ENCODE results near the gene SLC3A2.
A peak's percentile ranks its signal among the peaks of the same experiment; 100 is the strongest.

The SLC3A2 gene

DNA sequence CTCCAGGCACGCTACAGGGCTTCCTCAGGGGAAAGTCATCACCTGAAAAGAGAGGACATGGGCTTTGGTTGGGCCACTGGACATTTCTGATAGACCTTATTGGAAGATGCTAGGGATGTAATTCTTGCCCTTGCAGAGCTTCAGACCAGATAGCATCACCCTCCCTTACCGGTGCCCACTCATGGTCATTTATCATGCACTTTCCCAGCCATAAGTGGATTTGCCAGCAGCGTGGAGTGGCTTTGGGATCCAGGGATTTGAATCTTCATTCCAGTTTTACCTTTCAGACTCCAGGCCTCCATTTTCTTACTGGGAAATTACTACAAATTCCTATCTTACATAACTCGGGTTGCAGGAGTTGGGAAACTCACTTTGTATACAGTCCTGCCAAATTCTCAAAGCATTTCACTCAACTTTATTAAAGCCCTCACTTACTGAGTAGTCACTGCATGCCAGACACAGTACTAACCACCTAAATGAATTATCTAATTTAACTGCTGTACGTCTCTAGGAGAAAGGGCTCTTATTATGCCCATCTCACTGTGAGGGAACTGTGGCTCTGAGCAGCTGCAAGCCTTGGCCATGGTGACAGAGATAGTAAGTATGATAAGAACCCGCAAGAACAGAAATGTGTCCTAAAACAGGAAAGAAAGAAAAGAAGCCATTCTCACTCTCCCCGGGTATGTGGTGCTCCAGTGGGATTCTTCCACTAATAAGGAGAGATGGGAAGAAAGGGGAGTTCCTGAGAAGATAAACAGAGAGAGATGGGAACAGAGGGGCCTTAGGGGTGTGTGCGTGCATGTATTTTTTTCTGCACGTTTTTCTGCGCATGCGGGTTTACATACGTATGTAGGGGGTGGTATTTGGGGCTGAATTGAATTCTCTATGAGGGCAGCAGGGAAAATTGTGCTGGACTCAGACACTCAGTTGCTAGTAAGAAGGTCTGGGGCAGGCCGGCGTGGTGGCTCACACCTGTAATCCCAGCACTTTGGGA lies 30.7 kb downstream of the SLC3A2 start:
- DNase-seq, result no peak

- DNase-seq, result no peak
Observed at GRCh38 chr11:62912268-62912667, 31.6 kb downstream of the SLC3A2 start.

GRCh38 chr11:62914416-62914815 lies 33.7 kb downstream of the SLC3A2 start:
- no peak for DNase-seq

DNA sequence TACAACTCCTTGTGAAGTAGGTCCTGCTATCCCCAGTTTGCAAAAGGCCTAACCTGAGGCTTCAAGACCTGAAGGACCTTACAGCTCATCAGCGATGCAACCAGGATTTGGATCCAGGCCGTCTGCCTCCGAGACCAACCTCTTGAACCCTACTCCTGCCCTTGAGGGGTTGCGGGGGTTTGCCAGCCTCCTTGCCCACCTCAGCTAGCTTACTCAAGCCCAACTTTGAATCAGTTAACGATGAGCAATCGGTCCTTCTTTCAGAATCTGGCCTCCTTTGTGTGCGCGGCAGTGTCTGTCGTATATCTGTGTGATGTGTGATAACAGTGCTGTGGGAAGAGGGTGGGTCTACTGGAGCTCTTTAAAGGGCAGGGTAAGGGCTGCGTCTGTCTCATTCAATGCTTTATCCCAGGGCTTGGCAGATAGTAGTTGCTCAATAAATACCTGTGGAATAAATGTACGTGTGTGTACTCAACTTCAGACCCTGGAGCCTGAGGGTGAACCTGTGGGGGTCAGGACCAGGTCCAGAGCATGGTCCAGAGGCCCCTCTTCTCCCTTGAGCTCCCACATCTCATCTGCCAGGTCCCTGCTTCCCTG lies 37.3 kb downstream of the SLC3A2 start:
- DNase-seq, result no peak

DNA sequence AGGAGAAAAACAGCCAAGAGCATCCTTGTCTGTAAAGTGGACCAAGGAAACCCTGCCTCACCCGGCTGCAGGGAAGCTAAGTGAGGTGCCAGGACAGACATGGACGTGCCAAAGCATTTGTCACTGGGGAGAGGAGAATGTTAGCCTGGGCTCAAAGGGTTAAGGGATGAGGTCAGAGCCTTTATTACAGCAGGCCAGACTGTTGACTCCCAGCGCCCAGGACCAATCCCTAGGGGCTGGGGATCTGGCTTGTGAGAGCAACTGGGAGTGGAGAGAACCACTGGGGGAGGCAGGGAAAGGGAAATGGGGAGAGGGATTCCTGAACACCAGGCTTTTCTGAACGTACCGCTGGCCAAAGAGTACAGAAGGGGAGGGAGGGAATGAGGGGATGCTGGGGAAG lies 37.8 kb downstream of the SLC3A2 start:
- DNase-seq, result no peak

- no peak for DNase-seq
Observed at GRCh38 chr11:62919476-62919875, 38.8 kb downstream of the SLC3A2 start.

DNA sequence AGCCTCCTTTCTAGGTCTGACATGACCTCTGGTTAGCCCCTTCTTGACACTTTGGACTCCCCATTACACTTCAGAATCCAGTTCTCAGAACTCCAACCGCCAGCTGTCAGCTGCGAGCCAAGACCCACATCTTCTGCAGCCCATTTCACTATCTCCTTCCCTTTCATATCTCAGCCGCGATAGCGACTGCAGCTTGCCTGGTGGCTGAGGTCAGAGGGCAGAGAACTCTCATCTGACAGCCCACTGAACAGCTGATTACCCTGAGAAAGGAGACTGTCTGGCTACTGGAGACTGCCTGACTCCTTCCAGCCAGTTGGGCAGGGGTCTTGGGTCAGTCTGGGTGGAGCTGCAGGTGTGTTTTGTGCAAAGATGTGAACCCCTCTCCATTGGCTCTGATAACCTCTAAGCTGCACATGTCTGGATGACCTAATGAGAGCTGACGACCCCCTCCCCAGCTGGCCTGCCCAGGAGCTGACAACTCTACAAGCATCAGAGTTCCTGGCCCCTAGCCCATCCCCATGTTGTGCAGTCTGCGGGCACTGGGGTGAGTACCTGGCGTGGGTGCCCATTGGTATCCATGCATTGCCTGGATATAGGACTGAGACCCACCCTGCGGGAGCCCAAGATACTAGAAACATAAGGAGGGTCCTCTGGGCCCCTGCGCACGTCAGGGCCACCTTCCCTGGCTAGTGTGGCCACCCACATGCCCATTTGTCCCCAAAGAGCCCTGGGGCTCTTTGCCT lies 39.4 kb downstream of the SLC3A2 start:
- DNase-seq, result no peak

DNA sequence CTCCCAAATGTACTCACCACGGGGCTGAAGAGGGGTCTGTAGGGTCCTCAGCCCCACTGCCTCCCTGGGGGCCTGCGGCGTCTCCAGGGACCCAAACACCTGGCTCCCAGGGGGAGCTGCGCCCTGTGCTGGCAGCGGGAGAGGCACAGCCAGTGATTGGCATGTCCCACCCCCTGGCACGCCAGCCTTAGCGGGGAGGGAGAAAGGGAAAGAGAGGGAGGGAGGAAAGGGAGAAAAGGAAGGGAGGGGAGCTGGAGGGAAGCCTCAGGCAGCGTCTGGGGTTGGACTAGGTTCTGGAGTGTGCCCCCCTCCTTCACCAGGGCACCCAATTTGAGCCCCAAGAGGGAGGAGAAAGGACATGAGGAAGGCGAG lies 40.5 kb downstream of the SLC3A2 start, which contains the start of gene CHRM1:
TSS of gene CHRM1 (minus strand) at position 163 of the 372 bp plus-strand sequence. CDS start 10,263 bp downstream, outside the sequence.
- no peak for DNase-seq

GRCh38 chr11:62921573-62922188 lies 41.0 kb downstream of the SLC3A2 start:
- DNase-seq, result no peak

DNA sequence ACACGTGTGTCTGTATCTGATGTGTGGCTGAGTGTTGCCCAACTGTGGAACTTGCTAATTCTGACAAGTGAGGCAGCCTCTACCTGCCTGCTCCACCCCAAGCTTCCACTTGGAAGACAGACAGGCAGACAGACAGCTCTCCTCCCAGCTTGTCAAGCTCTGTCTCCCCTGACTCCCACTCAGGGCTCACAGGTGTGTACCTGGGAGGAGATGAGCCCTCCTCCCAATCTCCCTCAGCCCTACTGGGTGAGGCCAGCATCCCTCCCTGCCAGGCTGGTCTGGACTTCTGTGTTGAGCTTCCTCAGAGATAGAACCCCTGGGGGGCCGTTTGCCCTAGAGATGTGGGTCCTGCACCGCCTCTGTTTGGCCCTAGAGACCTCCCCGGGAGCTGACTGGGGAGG lies 41.5 kb downstream of the SLC3A2 start:
- no peak for DNase-seq

- DNase-seq, result no peak
Observed at GRCh38 chr11:62922653-62923431, 42.1 kb downstream of the SLC3A2 start.

- DNase-seq, result peak; percentile 26
Observed at GRCh38 chr11:62923601-62924411, 43.1 kb downstream of the SLC3A2 start.

DNA sequence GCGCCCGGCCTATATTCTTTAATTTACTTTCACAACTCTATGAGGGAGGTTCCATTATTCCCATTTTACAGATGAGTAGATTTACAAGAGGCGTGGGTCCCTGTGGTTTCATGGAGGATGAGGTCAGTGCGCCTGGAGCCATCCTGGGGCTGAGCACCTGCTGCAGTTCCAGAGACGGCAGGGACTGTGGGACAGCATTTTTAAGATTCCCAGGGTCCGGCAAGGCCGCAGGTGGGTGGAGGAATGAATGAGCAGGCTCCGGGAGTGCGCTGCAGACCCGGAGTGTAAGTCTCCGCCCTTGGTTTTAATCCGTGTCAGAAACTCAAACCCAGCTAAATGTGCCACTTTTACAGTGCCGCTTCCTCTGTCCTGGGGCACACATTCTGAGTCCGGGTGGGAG lies 44.6 kb downstream of the SLC3A2 start:
- DNase-seq, result no peak

GRCh38 chr11:62925745-62926679 lies 45.3 kb downstream of the SLC3A2 start:
- no peak for DNase-seq

- no peak for DNase-seq
Observed at GRCh38 chr11:62926680-62927455, 46.2 kb downstream of the SLC3A2 start.

GRCh38 chr11:62928011-62928410 lies 47.3 kb downstream of the SLC3A2 start:
- DNase-seq, result peak; percentile 66

DNA sequence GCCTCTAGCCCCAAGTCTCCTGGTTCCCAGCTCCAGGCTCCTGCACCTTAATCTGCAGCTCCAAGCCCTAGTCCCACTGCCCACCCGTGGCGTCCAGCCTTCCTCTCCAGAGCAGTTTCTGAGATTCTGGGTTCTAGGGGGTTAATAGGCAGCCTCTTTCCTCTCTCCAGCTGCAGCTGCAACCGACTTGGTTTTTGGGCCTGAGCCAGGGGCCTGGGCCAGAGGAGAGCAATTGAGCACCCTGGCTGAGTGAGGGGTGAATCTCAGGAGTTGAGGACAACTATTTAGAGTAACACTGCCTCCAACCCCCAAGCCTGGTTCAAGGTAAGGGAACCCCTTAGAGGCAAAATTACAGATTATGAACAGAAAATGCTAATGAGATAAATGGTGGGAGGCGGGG lies 49.5 kb downstream of the SLC3A2 start:
- DNase-seq, result no peak

DNA sequence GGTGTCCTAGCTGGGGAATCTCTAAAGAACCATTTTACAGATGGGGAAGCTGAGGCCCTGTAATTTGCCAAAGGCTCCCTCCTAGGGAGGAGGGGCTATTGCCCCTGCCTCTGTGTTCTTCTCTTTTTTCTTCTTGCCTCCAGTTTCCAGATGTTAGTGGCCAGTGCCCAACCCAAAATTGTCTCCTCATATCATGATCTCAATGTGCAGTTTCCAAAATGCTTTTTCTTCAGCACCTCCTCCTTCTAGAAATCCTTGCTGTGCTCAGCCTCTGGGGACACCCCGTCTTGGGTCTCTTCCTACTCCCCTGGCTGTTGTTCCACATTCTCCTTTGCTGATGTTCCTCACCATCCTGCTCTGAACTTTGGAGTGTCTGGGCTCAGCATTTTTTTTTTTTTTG lies 50.0 kb downstream of the SLC3A2 start:
- no peak for DNase-seq

Data from NCI-H2227 treated with DMSO at 0.1 percent for 48 hours (cell line).